ENCODE measurements around the gene KLHL17. TPM values are rescaled to one million over a fixed set of nuclear protein-coding genes. Genes with fewer than 3 reads are reported as not detected.

KLHL17 gene
- total RNA-seq, 1 donor from 2014 or later, result 1.0 TPM

DNA sequence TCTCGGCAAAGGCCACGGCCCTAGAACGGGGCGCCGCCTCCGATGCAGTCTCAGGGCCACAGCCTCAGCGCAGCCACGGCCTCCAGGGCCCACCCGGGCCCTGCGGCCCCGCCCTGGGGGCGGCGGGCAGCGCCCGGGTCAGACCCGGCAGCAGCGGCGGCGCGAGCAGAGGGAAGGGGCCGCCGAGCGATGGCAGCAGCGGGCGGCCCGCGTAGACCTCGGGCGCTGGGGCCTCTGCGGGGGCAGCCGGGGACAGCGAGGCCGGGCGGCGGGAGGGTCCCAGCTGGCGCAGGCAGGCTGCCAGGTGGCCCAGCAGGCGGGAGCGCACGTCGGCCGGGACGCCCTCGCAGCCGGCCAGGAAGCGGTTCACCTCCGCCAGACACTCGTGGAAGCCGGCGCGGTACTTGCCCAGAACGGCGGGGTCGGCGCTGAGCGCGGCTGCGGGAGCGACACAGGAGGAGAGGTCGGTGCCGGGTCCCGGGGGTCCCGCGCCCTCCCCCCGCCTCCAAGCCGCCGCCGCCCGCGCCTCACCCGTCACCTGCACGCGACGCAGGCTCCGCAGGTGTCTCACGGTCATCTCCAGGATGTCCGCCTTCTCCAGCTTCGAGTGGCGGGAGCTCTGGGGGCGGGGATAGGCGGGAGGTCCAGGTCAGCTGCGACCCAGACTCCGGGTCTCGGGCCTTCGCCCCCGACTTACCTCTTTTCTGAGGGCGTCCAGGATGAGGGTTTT lies 38.8 kb downstream of the KLHL17 start:
- Histone ChIP-seq H3K4me1 (ENCODE audit: control insufficient read depth in 3 of 3, insufficient read depth in 3 of 3, low read length in 3 of 3) (peaks cover 4 to 17% (median 17%) of the 10 kb centered on the region in 3 donors), H3K4me3 (ENCODE audit: low read length in 3 of 3) (peak overlapping the region; percentile 30 to 67 (median 58)), H3K9me3 (ENCODE audit: control insufficient read depth in 3 of 3, low read length in 3 of 3) (no peaks in the 10 kb centered on the region), H3K9ac (ENCODE audit: low read depth in 1 of 3, low read length in 3 of 3) (peak overlapping the region in 2 of 3 donors; percentile 65 to 79), H3K27ac (ENCODE audit: low read depth, low read length) (peak overlapping the region; percentile 30), H3K36me3 (ENCODE audit: control insufficient read depth in 3 of 3, insufficient read depth in 3 of 3, low read length in 3 of 3) (no peaks in the 10 kb centered on the region), H3K27me3 (ENCODE audit: control insufficient read depth in 3 of 3, insufficient read depth in 3 of 3, low read length in 3 of 3) (peaks cover 10 to 37% (median 32%) of the 10 kb centered on the region in 3 donors)

DNA sequence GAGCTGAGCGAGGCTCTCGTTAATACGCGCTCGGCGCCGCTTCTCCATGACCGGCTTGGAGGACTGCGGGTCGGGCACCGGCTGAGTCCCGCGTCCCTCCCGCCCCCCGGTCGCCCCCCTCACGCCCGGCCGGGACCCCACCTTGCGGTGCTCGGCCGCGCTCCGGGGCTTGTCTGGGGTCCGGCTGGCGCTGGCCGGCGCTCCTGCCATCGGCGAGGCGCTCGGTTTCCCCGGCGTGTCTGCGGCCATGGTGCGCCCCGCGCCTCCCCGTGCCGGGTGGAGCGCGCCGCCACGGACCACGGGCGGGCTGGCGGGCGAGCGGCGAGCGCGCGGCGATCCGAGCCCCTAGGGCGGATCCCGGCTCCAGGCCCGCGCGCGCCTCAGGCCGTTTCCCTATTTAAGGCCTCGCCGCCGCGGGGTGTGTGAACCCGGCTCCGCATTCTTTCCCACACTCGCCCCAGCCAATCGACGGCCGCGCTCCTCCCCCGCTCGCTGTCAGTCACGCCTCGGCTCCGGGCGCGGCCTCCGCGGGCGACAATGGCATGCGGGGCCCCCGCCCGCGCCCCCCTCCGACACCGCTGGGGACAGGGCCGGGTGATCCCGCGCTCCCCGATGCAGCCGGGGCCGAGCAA lies 39.5 kb downstream of the KLHL17 start, which contains the start of gene HES4:
Gene HES4, minus strand, starts transcription at position 373 of the 632 bp plus-strand sequence. Its CDS starts 124 bp downstream, at position 249.
- peaks cover 10 to 43% (median 32%) of the 10 kb centered on the region in 3 donors for H3K27me3 ChIP-seq (ENCODE audit: control insufficient read depth in 3 of 3, insufficient read depth in 3 of 3, low read length in 3 of 3)

DNA sequence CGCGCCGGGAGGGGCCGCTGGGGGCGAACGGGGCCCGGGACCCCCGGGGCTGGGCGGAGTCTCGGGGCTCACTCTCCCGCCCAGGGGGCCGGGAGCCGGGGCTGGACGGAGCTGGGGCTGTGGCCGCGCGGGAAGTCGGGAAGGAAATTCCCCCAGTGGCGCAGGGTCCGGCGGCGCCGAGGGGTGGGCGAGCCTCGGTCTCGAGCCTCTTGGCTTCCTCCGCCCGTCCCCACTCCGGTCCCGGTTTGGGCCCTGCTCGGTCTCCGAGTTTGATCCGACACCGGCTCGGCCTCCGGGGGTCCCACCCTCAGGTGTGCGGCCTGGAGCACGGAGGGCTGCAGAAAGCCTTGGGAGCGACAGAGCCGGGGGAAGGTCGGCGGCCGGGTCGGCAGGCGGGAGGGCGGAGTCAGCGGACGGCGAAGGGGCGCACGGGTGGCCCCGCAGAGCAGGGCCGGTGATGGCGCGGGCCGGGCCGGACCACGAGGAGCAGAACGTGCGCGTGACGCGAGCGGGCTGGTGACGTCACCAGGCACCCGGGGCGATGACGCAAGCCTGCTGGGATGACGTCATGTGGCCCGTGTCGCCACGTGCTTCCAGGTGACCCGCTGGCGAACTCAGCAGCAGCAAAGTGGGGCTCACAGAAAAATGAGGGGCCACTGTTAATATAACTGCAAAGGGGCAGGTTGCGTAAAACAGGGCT lies 40.1 kb downstream of the KLHL17 start:
- peak overlapping the region; percentile 86 for H3K27ac ChIP-seq (ENCODE audit: low read depth, low read length)
- H3K4me3 ChIP-seq (ENCODE audit: low read length in 3 of 3), result peak overlapping the region; percentile 63 to 69 (median 68)
- H3K9ac ChIP-seq (ENCODE audit: low read depth in 1 of 3, low read length in 3 of 3), result peak overlapping the region; percentile 73 to 79 (median 74)
- no peaks in the 10 kb centered on the region for H3K9me3 ChIP-seq (ENCODE audit: control insufficient read depth in 3 of 3, low read length in 3 of 3)
- peaks cover 18 to 31% (median 30%) of the 10 kb centered on the region in 3 donors for H3K4me1 ChIP-seq (ENCODE audit: control insufficient read depth in 3 of 3, insufficient read depth in 3 of 3, low read length in 3 of 3)
- no peaks in the 10 kb centered on the region for H3K36me3 ChIP-seq (ENCODE audit: control insufficient read depth in 3 of 3, insufficient read depth in 3 of 3, low read length in 3 of 3)
- H3K27me3 ChIP-seq (ENCODE audit: control insufficient read depth in 3 of 3, insufficient read depth in 3 of 3, low read length in 3 of 3), result peaks cover 10 to 43% (median 32%) of the 10 kb centered on the region in 3 donors

More for the DNA sequence above, 39.5 kb downstream of the KLHL17 start, which contains the start of gene HES4:
- Histone ChIP-seq H3K27ac (ENCODE audit: low read depth, low read length) (peak within 1 kb of the TSS; percentile 86), H3K9ac (ENCODE audit: low read depth in 1 of 3, low read length in 3 of 3) (peak within 1 kb of the TSS; percentile 73 to 79 (median 74)), H3K9me3 (ENCODE audit: control insufficient read depth in 3 of 3, low read length in 3 of 3) (no peaks in the 10 kb centered on the region), H3K36me3 (ENCODE audit: control insufficient read depth in 3 of 3, insufficient read depth in 3 of 3, low read length in 3 of 3) (no peaks in the 10 kb centered on the region), H3K4me1 (ENCODE audit: control insufficient read depth in 3 of 3, insufficient read depth in 3 of 3, low read length in 3 of 3) (peaks cover 11 to 24% (median 24%) of the 10 kb centered on the region in 3 donors), H3K4me3 (ENCODE audit: low read length in 3 of 3) (peak within 1 kb of the TSS; percentile 63 to 69 (median 68))

DNA sequence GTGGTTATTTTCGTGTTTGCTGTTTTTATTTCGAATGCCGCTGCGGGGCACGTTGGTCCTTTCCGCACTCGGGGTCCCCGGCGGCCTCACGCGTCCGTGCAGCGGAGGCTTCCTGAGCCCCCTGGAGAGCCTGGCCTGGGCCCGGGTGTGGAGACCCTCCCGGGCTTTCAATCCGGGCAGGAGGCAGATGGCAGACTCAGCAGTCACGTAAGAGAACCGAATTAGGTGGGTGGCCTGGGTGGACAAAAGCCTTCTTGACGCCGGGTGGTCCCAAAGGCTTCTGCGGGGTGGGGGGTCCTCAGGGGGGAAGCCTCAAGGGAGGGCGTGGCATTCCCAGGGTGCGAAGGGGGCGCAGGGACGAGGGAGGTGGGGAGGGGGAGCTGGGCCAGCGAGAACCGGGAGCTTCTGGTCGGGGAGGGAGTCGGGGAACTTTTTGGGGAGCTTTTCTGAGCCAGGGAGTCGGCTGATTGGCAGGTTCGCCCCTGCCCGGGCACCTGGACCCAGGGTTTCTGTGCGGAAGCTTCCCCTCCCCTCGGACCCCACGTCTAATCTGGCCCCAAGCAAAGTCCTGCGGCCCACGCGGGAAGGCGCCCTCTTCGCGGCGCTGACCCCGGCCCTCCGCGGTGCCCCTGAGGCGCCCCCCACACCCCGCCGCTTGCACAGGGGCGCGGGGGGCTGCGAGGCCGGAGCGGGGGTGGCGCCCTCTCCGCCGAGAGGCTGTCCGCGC lies 40.8 kb downstream of the KLHL17 start:
- peaks cover 13 to 47% (median 34%) of the 10 kb centered on the region in 3 donors for H3K27me3 ChIP-seq (ENCODE audit: control insufficient read depth in 3 of 3, insufficient read depth in 3 of 3, low read length in 3 of 3)
- no peaks in the 10 kb centered on the region for H3K36me3 ChIP-seq (ENCODE audit: control insufficient read depth in 3 of 3, insufficient read depth in 3 of 3, low read length in 3 of 3)
- peak overlapping the region; percentile 63 to 69 (median 68) for H3K4me3 ChIP-seq (ENCODE audit: low read length in 3 of 3)
- peak overlapping the region; percentile 86 for H3K27ac ChIP-seq (ENCODE audit: low read depth, low read length)
- H3K4me1 ChIP-seq (ENCODE audit: control insufficient read depth in 3 of 3, insufficient read depth in 3 of 3, low read length in 3 of 3), result peaks cover 23 to 37% (median 35%) of the 10 kb centered on the region in 3 donors
- no peaks in the 10 kb centered on the region for H3K9me3 ChIP-seq (ENCODE audit: control insufficient read depth in 3 of 3, low read length in 3 of 3)
- peak overlapping the region; percentile 33 to 79 (median 73) for H3K9ac ChIP-seq (ENCODE audit: low read depth in 1 of 3, low read length in 3 of 3)

DNA sequence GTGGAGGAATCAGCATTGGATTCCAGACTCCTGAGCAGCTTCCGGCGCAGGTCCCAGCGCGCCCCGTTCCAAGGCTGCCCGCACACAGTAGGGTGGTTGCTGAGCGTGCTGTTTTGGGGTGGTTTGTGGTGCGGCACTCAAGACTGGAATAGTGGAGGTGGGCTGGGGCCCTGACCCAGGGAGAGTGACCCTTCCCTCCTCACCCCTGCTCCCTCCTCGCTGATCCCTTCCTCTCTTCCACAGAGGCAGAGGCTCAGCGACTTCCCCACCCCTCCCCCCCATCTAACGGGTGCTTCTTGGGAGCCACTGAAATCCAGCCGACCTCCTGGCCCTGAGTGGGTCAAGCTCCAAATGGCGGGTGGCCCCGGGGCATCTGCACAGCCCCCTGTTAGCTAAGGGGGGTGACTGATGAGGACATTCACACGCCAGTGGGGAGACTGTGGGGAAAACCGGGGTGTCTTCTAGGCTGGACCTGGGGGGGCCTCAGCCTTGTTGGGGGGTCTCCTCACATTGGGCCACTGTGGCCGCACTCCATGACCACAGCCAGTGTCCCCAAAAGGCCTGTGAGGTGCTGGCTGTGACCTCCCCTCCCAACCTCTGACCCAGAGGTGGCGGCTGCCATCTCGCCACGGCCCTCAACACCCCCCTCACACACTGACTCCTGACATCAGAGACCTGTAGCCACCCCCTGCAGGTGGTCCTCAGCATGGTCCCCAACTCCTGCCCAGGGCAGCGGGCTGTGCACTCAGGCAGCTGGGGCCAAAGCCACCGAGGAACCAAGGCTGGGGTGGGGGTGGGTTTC lies 43.4 kb downstream of the KLHL17 start:
- H3K4me1 ChIP-seq (ENCODE audit: control insufficient read depth in 3 of 3, insufficient read depth in 3 of 3, low read length in 3 of 3), result peaks cover 23 to 38% (median 37%) of the 10 kb centered on the region in 3 donors

DNA sequence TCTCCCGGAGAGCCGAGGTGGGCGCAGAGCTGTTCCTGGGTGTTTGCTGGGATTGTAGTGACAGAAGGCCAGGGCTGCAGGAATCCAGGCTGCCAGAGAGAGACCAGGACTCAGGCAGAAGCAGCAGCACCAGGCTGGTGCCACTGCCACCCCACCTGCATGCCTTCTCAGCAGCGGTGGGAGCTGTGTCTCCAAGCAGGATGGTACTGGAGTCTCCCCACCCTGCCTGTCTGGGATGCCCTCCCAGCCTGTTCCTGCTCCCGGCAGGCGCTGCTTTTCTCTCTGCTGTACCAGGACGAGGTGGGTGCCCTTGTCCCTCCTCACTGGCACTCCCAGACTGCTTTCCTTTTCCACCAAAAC lies 44.0 kb downstream of the KLHL17 start:
- H3K4me1 ChIP-seq (ENCODE audit: control insufficient read depth in 3 of 3, insufficient read depth in 3 of 3, low read length in 3 of 3), result peaks cover 23 to 35% (median 34%) of the 10 kb centered on the region in 3 donors
- H3K9ac ChIP-seq (ENCODE audit: low read depth in 1 of 3, low read length in 3 of 3), result peak overlapping the region in 2 of 3 donors; percentile 50 to 62
- H3K27ac ChIP-seq (ENCODE audit: low read depth, low read length), result no peak overlapping the region

More for the DNA sequence above, 43.4 kb downstream of the KLHL17 start:
- Histone ChIP-seq H3K27me3 (ENCODE audit: control insufficient read depth in 3 of 3, insufficient read depth in 3 of 3, low read length in 3 of 3) (peaks cover 9 to 47% (median 27%) of the 10 kb centered on the region in 3 donors), H3K4me3 (ENCODE audit: low read length in 3 of 3) (no peak overlapping the region), H3K9me3 (ENCODE audit: control insufficient read depth in 3 of 3, low read length in 3 of 3) (no peaks in the 10 kb centered on the region), H3K9ac (ENCODE audit: low read depth in 1 of 3, low read length in 3 of 3) (peak overlapping the region in 2 of 3 donors; percentile 14 to 62), H3K36me3 (ENCODE audit: control insufficient read depth in 3 of 3, insufficient read depth in 3 of 3, low read length in 3 of 3) (no peaks in the 10 kb centered on the region), H3K27ac (ENCODE audit: low read depth, low read length) (no peak overlapping the region)

DNA sequence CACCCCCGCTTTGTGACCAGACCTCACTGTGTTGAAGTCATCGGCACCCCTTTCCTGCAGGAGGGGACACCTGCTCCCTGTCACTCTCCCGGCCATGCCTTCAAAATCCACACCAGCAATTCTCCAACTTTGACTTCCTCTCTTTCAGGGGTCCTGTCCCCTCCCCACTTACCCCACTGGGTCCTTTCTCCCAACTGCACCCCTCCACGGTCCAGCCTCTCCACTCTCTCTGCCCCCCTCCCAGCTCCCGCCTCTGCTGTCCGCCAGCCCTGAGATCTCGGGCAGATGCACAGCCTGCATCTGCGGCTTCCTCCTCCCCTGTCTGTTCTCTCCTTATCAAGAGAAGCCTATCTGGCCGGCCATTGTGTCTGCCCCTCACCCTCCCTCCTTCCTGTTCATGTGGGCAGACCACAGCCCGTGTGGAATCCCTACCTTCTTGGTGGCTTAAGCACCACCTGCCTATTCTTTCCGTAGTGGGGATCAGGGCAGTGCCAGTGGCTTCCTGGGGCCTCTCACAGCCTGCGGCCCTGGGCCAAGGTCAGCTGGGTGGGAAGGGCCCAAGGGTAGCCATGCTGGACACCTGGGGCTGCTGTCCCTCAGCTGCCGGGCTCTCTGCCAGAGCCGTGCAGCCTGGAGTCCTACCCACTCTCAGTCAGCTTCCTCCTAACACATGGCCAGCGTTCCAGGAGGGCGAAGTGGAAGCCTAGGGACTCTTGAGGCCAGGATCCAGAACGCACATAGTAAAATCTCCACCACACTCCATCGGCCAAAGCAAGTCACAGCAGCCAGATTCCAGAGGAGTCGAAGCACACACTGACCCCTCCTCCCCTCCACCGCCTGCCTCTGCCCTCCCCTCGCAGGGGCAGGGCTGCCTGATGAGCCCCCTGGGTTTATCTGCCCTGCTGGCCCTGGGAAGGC lies 44.7 kb downstream of the KLHL17 start:
- Histone ChIP-seq H3K4me1 (ENCODE audit: control insufficient read depth in 3 of 3, insufficient read depth in 3 of 3, low read length in 3 of 3) (peaks cover 23 to 32% (median 32%) of the 10 kb centered on the region in 3 donors), H3K36me3 (ENCODE audit: control insufficient read depth in 3 of 3, insufficient read depth in 3 of 3, low read length in 3 of 3) (no peaks in the 10 kb centered on the region), H3K27ac (ENCODE audit: low read depth, low read length) (peak overlapping the region; percentile 36), H3K9ac (ENCODE audit: low read depth in 1 of 3, low read length in 3 of 3) (peak overlapping the region; percentile 50 to 66 (median 57)), H3K4me3 (ENCODE audit: low read length in 3 of 3) (peak overlapping the region; percentile 30 to 49 (median 46)), H3K27me3 (ENCODE audit: control insufficient read depth in 3 of 3, insufficient read depth in 3 of 3, low read length in 3 of 3) (peaks cover 9 to 42% (median 27%) of the 10 kb centered on the region in 3 donors), H3K9me3 (ENCODE audit: control insufficient read depth in 3 of 3, low read length in 3 of 3) (no peaks in the 10 kb centered on the region)

More for the DNA sequence above, 44.0 kb downstream of the KLHL17 start:
- Histone ChIP-seq H3K36me3 (ENCODE audit: control insufficient read depth in 3 of 3, insufficient read depth in 3 of 3, low read length in 3 of 3) (no peaks in the 10 kb centered on the region), H3K27me3 (ENCODE audit: control insufficient read depth in 3 of 3, insufficient read depth in 3 of 3, low read length in 3 of 3) (peaks cover 9 to 42% (median 27%) of the 10 kb centered on the region in 3 donors), H3K9me3 (ENCODE audit: control insufficient read depth in 3 of 3, low read length in 3 of 3) (no peaks in the 10 kb centered on the region), H3K4me3 (ENCODE audit: low read length in 3 of 3) (peak overlapping the region in 1 of 3 donors; percentile 49)

DNA sequence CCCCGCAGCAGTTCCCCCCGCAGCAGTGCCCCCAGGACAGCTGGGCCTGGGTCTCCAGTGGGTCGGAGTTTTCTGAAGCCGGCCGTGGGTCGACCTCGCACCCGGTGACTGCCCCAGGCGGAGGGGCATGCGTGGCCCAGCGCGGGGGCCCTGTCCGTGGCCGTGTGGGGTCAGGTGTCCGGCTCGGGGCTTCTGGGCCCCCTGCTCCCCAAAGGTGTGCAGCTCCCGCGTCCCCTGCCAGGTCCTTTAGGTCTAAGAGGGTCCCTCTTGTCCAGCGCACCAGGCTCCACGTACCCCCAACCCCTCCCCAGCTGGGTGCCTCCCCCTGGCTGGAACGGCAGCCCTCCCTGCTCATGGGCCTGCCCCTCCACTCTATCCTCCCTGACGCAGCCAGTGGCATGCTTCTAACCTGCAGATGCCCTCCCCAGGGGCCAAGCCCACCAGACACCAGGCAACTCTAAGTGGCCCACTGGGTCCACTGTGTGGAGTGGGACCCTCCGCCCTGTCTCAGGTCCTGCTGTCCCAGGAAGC lies 45.5 kb downstream of the KLHL17 start:
- Histone ChIP-seq H3K27ac (ENCODE audit: low read depth, low read length) (no peak overlapping the region), H3K4me1 (ENCODE audit: control insufficient read depth in 3 of 3, insufficient read depth in 3 of 3, low read length in 3 of 3) (peaks cover 22 to 26% (median 26%) of the 10 kb centered on the region in 3 donors), H3K36me3 (ENCODE audit: control insufficient read depth in 3 of 3, insufficient read depth in 3 of 3, low read length in 3 of 3) (no peaks in the 10 kb centered on the region), H3K9ac (ENCODE audit: low read depth in 1 of 3, low read length in 3 of 3) (peak overlapping the region in 1 of 3 donors; percentile 66), H3K4me3 (ENCODE audit: low read length in 3 of 3) (no peak overlapping the region), H3K27me3 (ENCODE audit: control insufficient read depth in 3 of 3, insufficient read depth in 3 of 3, low read length in 3 of 3) (peaks cover 7 to 36% (median 22%) of the 10 kb centered on the region in 3 donors), H3K9me3 (ENCODE audit: control insufficient read depth in 3 of 3, low read length in 3 of 3) (no peaks in the 10 kb centered on the region)
